DMS153 treated with DMSO at 0.1 percent for 48 hours (cell line): ENCODE results near the gene GJB2.
A peak's percentile ranks its signal among the peaks of the same experiment; 100 is the strongest.

Experiments
- DNase-seq: peaks from one replicate; lab custom pipeline; 2025; ENCODE audit not compliant: unreplicated experiment; lab: John Stamatoyannopoulos, UW

GJB2 gene

GRCh38 chr13:20193162-20193906 is 596 bp upstream of the GJB2 start:
- no peak for DNase-seq

- DNase-seq: no peak
Observed at GRCh38 chr13:20192158-20192835, 441 bp downstream of the GJB2 start.

GRCh38 chr13:20191311-20192157 is 1.2 kb downstream of the GJB2 start:
- DNase-seq: no peak

GRCh38 chr13:20190481-20191310 is 2.0 kb downstream of the GJB2 start:
- no peak for DNase-seq

DNA sequence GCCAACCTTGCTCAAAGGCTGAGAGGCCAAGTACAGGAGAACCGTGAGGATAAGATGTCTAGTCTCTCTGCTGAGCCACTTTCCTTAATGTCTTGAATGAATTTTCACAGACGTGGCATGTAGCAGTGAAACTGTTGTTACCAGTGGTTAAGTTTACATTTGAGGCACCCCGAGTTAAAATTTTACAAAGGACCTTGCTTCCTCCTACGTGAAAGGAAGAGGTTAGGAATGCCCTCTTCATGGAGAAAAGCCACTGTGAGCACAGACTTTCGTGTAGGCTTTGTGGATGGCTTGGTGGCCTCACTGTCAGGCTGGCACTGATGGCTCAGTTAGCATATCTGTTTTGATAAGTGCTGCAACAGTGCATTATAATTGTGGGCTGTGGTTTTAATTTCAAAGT is 2.7 kb downstream of the GJB2 start:
- no peak for DNase-seq

DNA sequence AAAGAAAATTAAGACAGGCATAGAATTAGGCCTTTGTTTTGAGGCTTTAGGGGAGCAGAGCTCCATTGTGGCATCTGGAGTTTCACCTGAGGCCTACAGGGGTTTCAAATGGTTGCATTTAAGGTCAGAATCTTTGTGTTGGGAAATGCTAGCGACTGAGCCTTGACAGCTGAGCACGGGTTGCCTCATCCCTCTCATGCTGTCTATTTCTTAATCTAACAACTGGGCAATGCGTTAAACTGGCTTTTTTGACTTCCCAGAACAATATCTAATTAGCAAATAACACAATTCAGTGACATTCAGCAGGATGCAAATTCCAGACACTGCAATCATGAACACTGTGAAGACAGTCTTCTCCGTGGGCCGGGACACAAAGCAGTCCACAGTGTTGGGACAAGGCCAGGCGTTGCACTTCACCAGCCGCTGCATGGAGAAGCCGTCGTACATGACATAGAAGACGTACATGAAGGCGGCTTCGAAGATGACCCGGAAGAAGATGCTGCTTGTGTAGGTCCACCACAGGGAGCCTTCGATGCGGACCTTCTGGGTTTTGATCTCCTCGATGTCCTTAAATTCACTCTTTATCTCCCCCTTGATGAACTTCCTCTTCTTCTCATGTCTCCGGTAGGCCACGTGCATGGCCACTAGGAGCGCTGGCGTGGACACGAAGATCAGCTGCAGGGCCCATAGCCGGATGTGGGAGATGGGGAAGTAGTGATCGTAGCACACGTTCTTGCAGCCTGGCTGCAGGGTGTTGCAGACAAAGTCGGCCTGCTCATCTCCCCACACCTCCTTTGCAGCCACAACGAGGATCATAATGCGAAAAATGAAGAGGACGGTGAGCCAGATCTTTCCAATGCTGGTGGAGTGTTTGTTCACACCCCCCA is 3.8 kb downstream of the GJB2 start:
- DNase-seq: no peak

DNA sequence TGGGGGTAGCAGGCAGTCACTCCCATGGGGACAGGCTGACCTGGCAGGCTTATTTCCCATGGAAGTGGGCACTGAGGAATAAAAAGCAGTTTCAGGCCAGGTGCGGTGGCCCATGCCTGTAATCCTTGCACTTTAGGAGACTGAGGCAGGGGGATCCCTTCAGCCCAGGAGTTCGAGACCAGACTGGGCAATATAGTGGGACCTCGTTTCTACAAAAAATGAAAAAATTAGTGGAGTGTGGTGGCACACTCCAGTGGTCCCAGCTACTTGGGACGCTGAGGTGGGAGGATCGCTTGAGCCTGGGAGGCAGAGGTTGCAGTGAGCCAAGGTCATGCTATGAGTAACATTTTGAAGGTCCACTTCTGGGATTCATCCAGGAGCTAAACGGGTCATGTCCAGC is 6.0 kb downstream of the GJB2 start:
- DNase-seq: no peak

- no peak for DNase-seq
Observed at GRCh38 chr13:20185366-20186056, 7.2 kb downstream of the GJB2 start.

GRCh38 chr13:20182231-20182846 is 10.4 kb downstream of the GJB2 start:
- DNase-seq: peak; percentile 77

- DNase-seq: no peak
Observed at GRCh38 chr13:20181188-20181587, 11.6 kb downstream of the GJB2 start.

DNA sequence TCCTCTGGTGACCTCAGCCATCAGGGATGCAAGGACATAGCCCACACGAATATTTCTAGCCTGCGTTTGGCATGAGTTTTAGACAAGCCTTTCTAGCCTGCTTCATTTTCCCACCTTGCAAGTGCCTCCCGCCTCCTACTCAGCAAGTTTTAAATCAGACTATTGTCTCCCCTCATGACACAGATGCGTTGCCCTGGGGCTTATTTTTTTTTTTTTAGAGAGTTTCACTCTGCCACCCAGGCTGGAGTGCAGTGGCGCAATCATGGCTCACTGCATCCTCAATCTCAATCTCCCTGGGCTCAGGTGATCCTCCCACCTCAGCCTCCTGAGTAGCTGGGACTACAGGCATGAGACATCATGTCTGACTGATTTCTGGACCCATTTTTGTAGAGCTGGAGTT is 14.6 kb downstream of the GJB2 start:
- no peak for DNase-seq

DNA sequence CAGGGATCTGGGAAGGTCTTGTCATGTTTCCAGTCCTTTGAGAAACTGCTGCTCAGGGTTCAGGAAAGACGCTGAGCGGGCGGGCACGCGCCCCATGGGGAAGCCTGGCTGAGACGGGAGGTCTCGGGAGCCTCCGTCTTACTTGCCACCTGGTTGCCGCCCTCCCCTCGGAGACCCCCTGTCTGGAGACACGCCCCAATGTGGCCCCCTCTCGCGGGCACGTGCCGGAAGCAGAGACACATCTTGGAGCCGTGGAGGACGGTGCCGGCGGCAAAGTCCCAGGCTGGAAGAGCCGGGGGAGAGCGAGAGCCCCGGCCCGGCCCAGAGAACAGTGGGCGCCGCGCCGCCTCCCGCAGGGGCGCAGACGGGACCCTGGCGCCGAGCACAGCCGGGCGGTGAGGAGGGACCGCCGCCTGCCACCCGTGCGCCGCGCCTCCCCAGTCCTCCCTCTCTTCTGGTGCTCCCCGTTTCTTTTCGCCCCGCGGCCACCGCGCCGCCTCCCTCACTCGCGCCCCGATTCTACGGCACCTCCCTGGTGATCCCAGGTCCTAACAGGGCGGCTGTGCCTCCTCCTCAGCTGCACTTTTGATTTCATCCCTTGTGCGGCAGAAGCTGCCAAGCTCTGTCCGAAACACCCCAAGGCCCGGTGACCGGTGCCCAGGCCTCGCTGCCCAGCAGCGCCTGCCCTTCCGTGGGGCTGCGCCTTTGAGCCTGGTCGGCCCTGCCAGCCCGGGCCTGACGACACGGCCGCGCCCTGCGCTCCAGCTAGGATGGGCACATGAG is 15.5 kb downstream of the GJB2 start:
- no peak for DNase-seq

- DNase-seq: no peak
Observed at GRCh38 chr13:20175907-20176652, 16.7 kb downstream of the GJB2 start.

- DNase-seq: no peak
Observed at GRCh38 chr13:20175406-20175794, 17.3 kb downstream of the GJB2 start.

DNA sequence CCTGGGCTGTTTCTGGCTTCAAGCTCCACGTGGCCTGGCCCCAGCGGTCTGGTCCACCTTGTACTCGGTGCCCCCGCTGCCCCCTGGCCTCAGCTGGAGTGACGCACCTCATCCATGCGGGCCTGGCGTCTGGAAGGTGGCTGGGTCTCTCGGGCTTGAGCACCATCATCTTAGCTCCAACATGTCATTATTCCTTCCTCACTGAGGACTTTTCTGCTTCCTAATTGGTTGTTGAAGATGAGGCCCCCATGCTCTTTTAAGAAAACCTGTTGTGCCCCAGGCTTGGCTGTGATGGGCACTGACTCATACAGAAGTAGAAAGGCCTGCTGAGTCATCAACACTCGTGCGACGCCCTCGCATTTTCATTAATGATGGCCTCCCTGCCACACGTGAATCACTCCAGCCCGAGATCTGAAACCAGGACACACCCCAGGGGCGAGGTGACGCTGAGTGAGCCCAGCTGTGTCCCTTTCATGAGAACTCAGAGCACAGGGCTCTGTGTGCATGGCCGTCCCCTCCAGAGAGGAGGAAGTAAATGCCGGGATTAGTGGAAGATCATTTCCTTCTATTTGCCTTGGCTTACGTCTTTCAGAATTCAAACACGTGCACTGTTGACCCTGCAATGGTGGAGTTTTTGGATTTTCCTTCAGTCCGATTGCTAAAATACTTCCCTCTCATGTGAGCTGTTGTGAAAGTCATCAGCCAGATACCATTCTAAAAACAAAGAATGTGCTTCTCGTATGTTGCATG is 17.9 kb downstream of the GJB2 start:
- DNase-seq: peak; percentile 40

DNA sequence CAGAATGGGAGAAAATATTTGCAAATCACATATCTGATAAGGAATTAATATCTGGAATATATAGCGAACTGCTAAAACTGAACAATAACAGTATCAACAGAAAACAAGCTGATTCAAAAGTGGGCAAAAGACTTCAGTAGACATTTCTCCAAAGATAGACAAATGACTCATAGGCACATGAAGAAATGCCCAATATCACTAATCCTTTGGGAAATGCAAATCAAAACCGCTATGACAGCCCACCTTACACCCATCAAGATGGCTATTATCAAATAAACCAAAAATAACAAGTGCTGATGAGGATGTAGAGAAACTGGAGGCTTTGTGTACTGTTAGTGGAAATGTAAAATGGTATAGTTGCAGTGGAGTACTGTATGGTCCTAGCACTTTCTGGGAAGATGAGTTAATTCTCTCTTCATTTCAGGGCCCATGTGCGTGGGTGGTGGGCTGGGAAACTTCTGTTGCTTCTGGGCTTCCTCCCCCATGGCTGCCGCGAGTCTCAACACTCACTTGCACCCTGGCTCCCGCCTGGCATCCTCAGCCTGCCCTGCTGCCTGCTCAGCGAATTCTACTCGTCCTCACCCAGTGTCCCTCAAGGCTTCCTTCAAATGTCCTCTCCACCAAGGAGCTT is 19.5 kb downstream of the GJB2 start:
- DNase-seq: no peak
